Uterus (tissue), 2 donors: ENCODE results near the gene LRRC3.

ENCODE experiments used
- CTCF ChIP-seq, 4 experiments: fragments of 200-600 bp in 2 of 4; fragments of 450-650 bp in 2 of 4; sonication (generic) in 2 of 4; IDR thresholded peaks; one replicate each; pipeline ENCODE4 v1.5.1; 2016 to 2019; ENCODE audit warnings: antibody characterized with exemption in 4 of 4, mild to moderate bottlenecking in 2 of 4, moderate library complexity in 1 of 4
- POLR2A ChIP-seq, 2 donors: fragments of 450-650 bp; IDR thresholded peaks; one replicate each; pipeline ENCODE4 v1.6.1; 2016; ENCODE audit warnings: antibody characterized with exemption in 2 of 2, mild to moderate bottlenecking in 1 of 2, moderate library complexity in 1 of 2

- TF ChIP-seq CTCF (IDR thresholded peaks at IDR 0.05) (no peak), POLR2A (IDR thresholded peaks at IDR 0.05) (no peak)
Observed at GRCh38 chr21:44508426-44508710, 53.1 kb downstream of the LRRC3 start.
